Calu3 (cell line): Measurements from ENCODE around the gene ZBTB8A. TPM values are rescaled to one million over a fixed set of nuclear protein-coding genes. Genes with fewer than 3 reads are reported as not detected.

Source experiments
- BruUV-seq: library from RNA; stranded (reverse); fragments of 400-500 nt; replicated peaks from 2 replicates; lab custom pipeline; 2021; lab: Mats Ljungman, UMichigan
- CTCF ChIA-PET: fragments of 300-600 bp; sonication (Branson Sonifier 250); formaldehyde crosslinking; loops from one replicate; lab custom pipeline; 2022; ENCODE audit warnings: antibody characterized with exemption; lab: Charles Lee
- DNase-seq: peaks from one replicate; pipeline ENCODE4 v3.0.0; 2022
- H3K27ac Mint-ChIP-seq: one replicate; pipeline ENCODE4 v1.8.0; 2022; ENCODE audit warnings: mixed read lengths; ENCODE audit not compliant: unreplicated experiment
- H3K27me3 Mint-ChIP-seq: one replicate; pipeline ENCODE4 v1.8.0; 2022; ENCODE audit warnings: mixed read lengths; ENCODE audit not compliant: unreplicated experiment
- H3K36me3 Mint-ChIP-seq: one replicate; pipeline ENCODE4 v1.8.0; 2022; ENCODE audit warnings: mild to moderate bottlenecking, moderate library complexity, mixed read lengths; ENCODE audit not compliant: insufficient read depth, unreplicated experiment
- H3K4me1 Mint-ChIP-seq: one replicate; pipeline ENCODE4 v1.8.0; 2022; ENCODE audit warnings: mild to moderate bottlenecking, low read depth, mixed read lengths; ENCODE audit not compliant: unreplicated experiment
- H3K4me3 Mint-ChIP-seq: one replicate; pipeline ENCODE4 v1.8.0; 2022; ENCODE audit warnings: mild to moderate bottlenecking, low read depth, moderate library complexity, mixed read lengths; ENCODE audit not compliant: unreplicated experiment
- H3K9me3 Mint-ChIP-seq: one replicate; pipeline ENCODE4 v1.8.0; 2022; ENCODE audit warnings: low read depth, mixed read lengths; ENCODE audit not compliant: unreplicated experiment
- CTCF ChIP-seq: fragments of 200-600 bp; IDR thresholded peaks from one replicate; pipeline ENCODE4 v1.8.0; 2022; ENCODE audit warnings: antibody characterized with exemption; ENCODE audit not compliant: unreplicated experiment
- intact Hi-C: fragments of 100-400 bp; cut with micrococcal nuclease; formaldehyde crosslinking; loops from one replicate; pipeline ENCODE4 v1.10.0; 2022; ENCODE audit not compliant: unreplicated experiment
- total RNA-seq: library from RNA; stranded (reverse); gene quantifications from 2 replicates; pipeline ENCODE4 v1.2.3, GENCODE V29; 2022

The ZBTB8A gene
- total RNA-seq, 1 experiment from 2014 or later, result 4.7 TPM

GRCh38 chr1:32647308-32648134 lies 108.3 kb downstream of the ZBTB8A start:
- Mint-ChIP-seq H3K9me3 (no peaks in the 10 kb centered on the region), H3K27ac (no peak overlapping the region), H3K4me3 (no peak overlapping the region), H3K27me3 (no peaks in the 10 kb centered on the region), H3K36me3 (peaks cover 40% of the 10 kb centered on the region), H3K4me1 (no peaks in the 10 kb centered on the region)
- intact Hi-C loops, result no loop called here
- CTCF ChIA-PET, result interaction anchor here (0.6 kb wide), 1 partner anchor 20 kb away, joined by 3 read pairs; no protein-coding TSS in a partner anchor
- no peak for DNase-seq
- no TSS peak for BruUV-seq
- no peak for TF ChIP-seq CTCF

GRCh38 chr1:32650248-32650751 lies 111.1 kb downstream of the ZBTB8A start, which contains the start of gene ZBTB8OS:
Gene ZBTB8OS (minus strand): TSS chr1:32650550. CDS start chr1:32650529, 21 bp downstream.
- Mint-ChIP-seq H3K4me1 (peaks cover 3% of the 10 kb centered on the region), H3K36me3 (peaks cover 57% of the 10 kb centered on the region), H3K27ac (peak within 1 kb of the TSS; percentile 100), H3K9me3 (no peaks in the 10 kb centered on the region), H3K4me3 (peak within 1 kb of the TSS; percentile 94), H3K27me3 (no peaks in the 10 kb centered on the region)
- intact Hi-C loops, result no loop called here
- DNase-seq, result peak; percentile 88
- CTCF ChIA-PET, result interaction anchor here (0.5 to 1.6 kb wide), 4 partner anchors 62 to 202 kb away, joined by 3 to 8 read pairs (median 4); no protein-coding TSS in a partner anchor
- no peak for TF ChIP-seq CTCF
- no TSS peak for BruUV-seq

- H3K27ac Mint-ChIP-seq, result peak within 1 kb of the TSS; percentile 100
- peak; percentile 99 for DNase-seq
- peaks cover 63% of the 10 kb centered on the region for H3K36me3 Mint-ChIP-seq
- CTCF ChIA-PET, result interaction anchor here (0.5 to 1.6 kb wide), 4 partner anchors 62 to 203 kb away, joined by 3 to 8 read pairs (median 4); no protein-coding TSS in a partner anchor
- H3K4me3 Mint-ChIP-seq, result peak within 1 kb of the TSS; percentile 94
- H3K9me3 Mint-ChIP-seq, result no peaks in the 10 kb centered on the region
- no peaks in the 10 kb centered on the region for H3K27me3 Mint-ChIP-seq
- TF ChIP-seq CTCF, result no peak
- BruUV-seq, result no TSS peak
- intact Hi-C loops, result no loop called here
- H3K4me1 Mint-ChIP-seq, result peaks cover 9% of the 10 kb centered on the region
These were observed 111.7 kb downstream of the ZBTB8A start, which contains the start of gene RBBP4 for GRCh38 chr1:32650752-32651460. Gene RBBP4 (plus strand): TSS chr1:32651208. CDS start chr1:32651307, 99 bp downstream.

GRCh38 chr1:32651461-32652073 lies 112.3 kb downstream of the ZBTB8A start:
- Mint-ChIP-seq H3K36me3 (peaks cover 68% of the 10 kb centered on the region), H3K27me3 (no peaks in the 10 kb centered on the region), H3K4me3 (peak overlapping the region; percentile 94), H3K4me1 (peaks cover 9% of the 10 kb centered on the region), H3K9me3 (no peaks in the 10 kb centered on the region), H3K27ac (peak overlapping the region; percentile 100)
- no peak for TF ChIP-seq CTCF
- no peak for DNase-seq
- intact Hi-C loops, result no loop called here
- CTCF ChIA-PET, result interaction anchor here (1.2 to 1.6 kb wide), 3 partner anchors 61 to 203 kb away, joined by 3 to 8 read pairs (median 5); no protein-coding TSS in a partner anchor
- no TSS peak for BruUV-seq
